PFSK-1 (cell line): ENCODE results near the gene TAX1BP1.

Experiments
- POLR2AphosphoS5 ChIP-seq: IDR thresholded peaks from 2 replicates; pipeline ENCODE4 v1.6.1; 2012; ENCODE audit warnings: low read depth, mild to moderate bottlenecking, control low read depth, low read length, moderate library complexity
- SIN3A ChIP-seq: IDR thresholded peaks from 2 replicates; pipeline ENCODE4 v1.6.1; 2012; ENCODE audit warnings: mild to moderate bottlenecking, low read length, moderate library complexity, borderline replicate concordance; ENCODE audit not compliant: insufficient read depth
- TF ChIP-seq, protein P1 (sequence below), 2 experiments: IDR thresholded peaks; 2 replicates each; pipeline versions ENCODE4 v1.6.1 to v1.8.0; 2011 to 2012; ENCODE audit warnings: low read depth in 2 of 2, low read length in 2 of 2, control low read depth in 1 of 2, inconsistent platforms in 1 of 2, mild to moderate bottlenecking in 1 of 2, moderate library complexity in 1 of 2; ENCODE audit not compliant: insufficient read depth in 1 of 2

GRCh38 chr7:27875061-27875460, 135.1 kb downstream of the TAX1BP1 start:
- TF ChIP-seq, protein P1, sequence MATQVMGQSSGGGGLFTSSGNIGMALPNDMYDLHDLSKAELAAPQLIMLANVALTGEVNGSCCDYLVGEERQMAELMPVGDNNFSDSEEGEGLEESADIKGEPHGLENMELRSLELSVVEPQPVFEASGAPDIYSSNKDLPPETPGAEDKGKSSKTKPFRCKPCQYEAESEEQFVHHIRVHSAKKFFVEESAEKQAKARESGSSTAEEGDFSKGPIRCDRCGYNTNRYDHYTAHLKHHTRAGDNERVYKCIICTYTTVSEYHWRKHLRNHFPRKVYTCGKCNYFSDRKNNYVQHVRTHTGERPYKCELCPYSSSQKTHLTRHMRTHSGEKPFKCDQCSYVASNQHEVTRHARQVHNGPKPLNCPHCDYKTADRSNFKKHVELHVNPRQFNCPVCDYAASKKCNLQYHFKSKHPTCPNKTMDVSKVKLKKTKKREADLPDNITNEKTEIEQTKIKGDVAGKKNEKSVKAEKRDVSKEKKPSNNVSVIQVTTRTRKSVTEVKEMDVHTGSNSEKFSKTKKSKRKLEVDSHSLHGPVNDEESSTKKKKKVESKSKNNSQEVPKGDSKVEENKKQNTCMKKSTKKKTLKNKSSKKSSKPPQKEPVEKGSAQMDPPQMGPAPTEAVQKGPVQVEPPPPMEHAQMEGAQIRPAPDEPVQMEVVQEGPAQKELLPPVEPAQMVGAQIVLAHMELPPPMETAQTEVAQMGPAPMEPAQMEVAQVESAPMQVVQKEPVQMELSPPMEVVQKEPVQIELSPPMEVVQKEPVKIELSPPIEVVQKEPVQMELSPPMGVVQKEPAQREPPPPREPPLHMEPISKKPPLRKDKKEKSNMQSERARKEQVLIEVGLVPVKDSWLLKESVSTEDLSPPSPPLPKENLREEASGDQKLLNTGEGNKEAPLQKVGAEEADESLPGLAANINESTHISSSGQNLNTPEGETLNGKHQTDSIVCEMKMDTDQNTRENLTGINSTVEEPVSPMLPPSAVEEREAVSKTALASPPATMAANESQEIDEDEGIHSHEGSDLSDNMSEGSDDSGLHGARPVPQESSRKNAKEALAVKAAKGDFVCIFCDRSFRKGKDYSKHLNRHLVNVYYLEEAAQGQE (IDR thresholded peaks at IDR 0.05; ENCODE audit: insufficient read depth in 1 of 2, low read depth in 2 of 2, low read length in 2 of 2), result no peak
- TF ChIP-seq SIN3A, result no peak
- TF ChIP-seq POLR2AphosphoS5, result no peak
